H1 (cell line): Measurements from ENCODE around the gene POLN. TPM values are rescaled to one million over a fixed set of nuclear protein-coding genes. Genes with fewer than 3 reads are reported as not detected.
A peak's percentile ranks its signal among the peaks of the same experiment; 100 is the strongest.

ENCODE experiments used
- CTCF ChIA-PET: fragments of 300-600 bp; sonication (Branson Sonifier 250); formaldehyde crosslinking; loops from one replicate; lab custom pipeline; 2021; ENCODE audit not compliant: partially characterized antibody; lab: Charles Lee
- POLR2A ChIA-PET: fragments of 300-600 bp; sonication (Branson Sonifier 250); formaldehyde crosslinking; loops from one replicate; lab custom pipeline; 2021; ENCODE audit warnings: inconsistent platforms; ENCODE audit not compliant: partially characterized antibody; lab: Charles Lee
- DNase-seq, 2 experiments: peaks; one replicate each; pipeline versions ENCODE4 v3.0.0 to v3.0.0-alpha.2; 2010 to 2022; ENCODE audit warnings: low spot score in 2 of 2, low read depth in 1 of 2, mixed read lengths in 1 of 2
- FAIRE-seq: peaks from 2 replicates; lab custom pipeline; 2011; peaks lifted over from hg19 to GRCh38; lab: Jason Lieb, UNC
- H2AFZ ChIP-seq: 2 replicates; pipeline ENCODE4 v1.8.1; 2012; ENCODE audit warnings: low read length, inconsistent platforms
- H2AK5ac ChIP-seq: 2 replicates; pipeline ENCODE4 v1.6.1; 2013; ENCODE audit warnings: low read depth, low read length
- H2BK120ac ChIP-seq: replicated peaks from 2 replicates; pipeline ENCODE3; 2013; ENCODE audit warnings: low read depth, low read length, inconsistent platforms
- H2BK12ac ChIP-seq: 2 replicates; pipeline ENCODE4 v1.6.1; 2013; ENCODE audit warnings: low read depth, low read length
- H2BK15ac ChIP-seq: 2 replicates; pipeline ENCODE4 v1.6.1; 2013; ENCODE audit warnings: low read length
- H2BK20ac ChIP-seq: 2 replicates; pipeline ENCODE4 v1.6.1; 2013; ENCODE audit warnings: low read length
- H2BK5ac ChIP-seq: 2 replicates; pipeline ENCODE4 v1.6.1; 2013; ENCODE audit warnings: low read depth, low read length
- H3K14ac ChIP-seq: 2 replicates; pipeline ENCODE4 v1.6.1; 2013; ENCODE audit warnings: inconsistent platforms; ENCODE audit not compliant: insufficient read length
- H3K18ac ChIP-seq: 2 replicates; pipeline ENCODE4 v1.6.1; 2013; ENCODE audit warnings: low read length; ENCODE audit errors: extremely low read depth
- H3K23ac ChIP-seq: 2 replicates; pipeline ENCODE4 v1.6.1; 2013; ENCODE audit warnings: inconsistent platforms; ENCODE audit not compliant: insufficient read length
- H3K23me2 ChIP-seq: 2 replicates; pipeline ENCODE4 v1.6.1; 2013; ENCODE audit warnings: low read depth, low read length
- H3K27ac ChIP-seq: 2 replicates; pipeline ENCODE4 v1.6.1; 2011; ENCODE audit warnings: low read depth, low read length, inconsistent platforms
- H3K27me3 ChIP-seq, 4 experiments: replicated peaks in 1 of 4; 1 replicate in 1 of 4; 2 replicates in 3 of 4; pipeline versions ENCODE4 v1.6.1 to v1.8.1; 2011 to 2013; ENCODE audit warnings: low read length in 3 of 4, mild to moderate bottlenecking in 3 of 4, inconsistent platforms in 2 of 4, mixed read lengths in 2 of 4, moderate library complexity in 1 of 4; ENCODE audit not compliant: control insufficient read depth in 3 of 4, insufficient read depth in 3 of 4; ENCODE audit errors: extremely low read depth in 1 of 4
- H3K36me3 ChIP-seq, 4 experiments: 2 replicates each; pipeline versions ENCODE4 v1.6.1 to v1.8.1; 2011 to 2013; ENCODE audit warnings: mild to moderate bottlenecking in 4 of 4, low read length in 3 of 4, moderate library complexity in 2 of 4, control low read depth in 1 of 4, inconsistent platforms in 1 of 4; ENCODE audit not compliant: insufficient read depth in 4 of 4, control insufficient read depth in 2 of 4
- H3K4ac ChIP-seq: replicated peaks from 2 replicates; pipeline ENCODE3; 2013; ENCODE audit warnings: low read length, low read depth, mixed read lengths, inconsistent platforms; ENCODE audit not compliant: insufficient read length
- H3K4me1 ChIP-seq, 4 experiments: replicated peaks in 1 of 4; 1 replicate in 1 of 4; 2 replicates in 3 of 4; pipeline versions ENCODE4 v1.6.1 to v1.8.1; 2011 to 2013; ENCODE audit warnings: low read length in 3 of 4, inconsistent platforms in 2 of 4, mixed read lengths in 1 of 4; ENCODE audit not compliant: insufficient read depth in 4 of 4, control insufficient read depth in 3 of 4
- H3K4me2 ChIP-seq, 2 experiments: 2 replicates each; pipeline versions ENCODE4 v1.6.1 to v1.8.1; 2011 to 2013; ENCODE audit warnings: low read depth in 2 of 2, low read length in 2 of 2, control low read depth in 1 of 2, inconsistent platforms in 1 of 2, mild to moderate bottlenecking in 1 of 2; ENCODE audit not compliant: insufficient read depth in 1 of 2
- H3K4me3 ChIP-seq, 4 experiments: fragments of 200-600, 300-600 bp in 1 of 4; sonication (generic), shearing (Covaris generic), sonication (Bioruptor Twin) in 1 of 4; 2 replicates each; pipeline versions ENCODE4 v1.5.1 to v1.8.1; 2011 to 2016; ENCODE audit warnings: low read length in 4 of 4, low read depth in 3 of 4, control low read depth in 2 of 4, inconsistent platforms in 2 of 4, mild to moderate bottlenecking in 2 of 4, mixed read lengths in 1 of 4, moderate library complexity in 1 of 4; ENCODE audit not compliant: insufficient read depth in 2 of 4; ENCODE audit errors: extremely low read depth in 1 of 4
- H3K56ac ChIP-seq: replicated peaks from 2 replicates; pipeline ENCODE3; 2013; ENCODE audit warnings: low read depth, mild to moderate bottlenecking, mixed read lengths, low read length, inconsistent platforms; ENCODE audit not compliant: insufficient read length
- H3K79me1 ChIP-seq: 2 replicates; pipeline ENCODE4 v1.6.1; 2013; ENCODE audit warnings: low read depth, low read length, control low read depth
- H3K79me2 ChIP-seq, 2 experiments: 2 replicates each; pipeline versions ENCODE4 v1.6.1 to v1.8.1; 2012 to 2013; ENCODE audit warnings: low read length in 2 of 2, mild to moderate bottlenecking in 2 of 2, inconsistent platforms in 1 of 2; ENCODE audit not compliant: insufficient read depth in 2 of 2, control insufficient read depth in 1 of 2
- H3K9ac ChIP-seq, 4 experiments: replicated peaks in 1 of 4; 1 replicate in 1 of 4; 2 replicates in 3 of 4; pipeline versions ENCODE4 v1.6.1 to v1.8.1; 2011 to 2013; ENCODE audit warnings: low read depth in 3 of 4, low read length in 3 of 4, control low read depth in 2 of 4, mild to moderate bottlenecking in 2 of 4, moderate library complexity in 2 of 4, inconsistent platforms in 1 of 4; ENCODE audit errors: extremely low read depth in 1 of 4
- H3K9me3 ChIP-seq, 2 experiments: 2 replicates each; pipeline versions ENCODE4 v1.6.1 to v1.8.1; 2012 to 2013; ENCODE audit warnings: mild to moderate bottlenecking in 2 of 2, moderate library complexity in 2 of 2, control low read depth in 1 of 2, inconsistent platforms in 1 of 2, low read depth in 1 of 2, low read length in 1 of 2, mixed read lengths in 1 of 2; ENCODE audit not compliant: insufficient read depth in 2 of 2
- H4K20me1 ChIP-seq, 2 experiments: replicated peaks in 1 of 2; 2 replicates each; pipeline versions ENCODE3 to v1.8.1; 2011 to 2013; ENCODE audit warnings: inconsistent platforms in 2 of 2, low read length in 2 of 2, mild to moderate bottlenecking in 1 of 2; ENCODE audit not compliant: insufficient read depth in 2 of 2, control insufficient read depth in 1 of 2
- H4K5ac ChIP-seq: 2 replicates; pipeline ENCODE4 v1.6.1; 2013; ENCODE audit warnings: low read length, low read depth, mixed read lengths, inconsistent platforms; ENCODE audit not compliant: insufficient read length
- H4K8ac ChIP-seq: 2 replicates; pipeline ENCODE4 v1.8.0; 2013; ENCODE audit warnings: mild to moderate bottlenecking, moderate library complexity, low read length, inconsistent platforms; ENCODE audit not compliant: insufficient read depth; ENCODE audit errors: extremely low read depth
- H4K91ac ChIP-seq: replicated peaks from 2 replicates; pipeline ENCODE3; 2013; ENCODE audit warnings: low read length, mixed read lengths, inconsistent platforms; ENCODE audit not compliant: insufficient read length
- TBP ChIP-seq: IDR thresholded peaks from 2 replicates; pipeline ENCODE4 v1.6.1; 2011; ENCODE audit warnings: low read depth, low read length, improper control_type of control experiment
- YY1 ChIP-seq: IDR thresholded peaks from 2 replicates; pipeline ENCODE4 v1.6.1; 2011; ENCODE audit warnings: low read depth, mild to moderate bottlenecking, low read length
- WGBS, 2 experiments: shearing (Covaris generic) in 1 of 2; methylation state at CpG; one replicate each; pipeline versions ENCODE4 v1.1.6 to v1.1.7; 2013 to 2015; ENCODE audit warnings: low lambda C conversion rate in 2 of 2, mixed read lengths in 2 of 2, inconsistent platforms in 1 of 2, low coverage in 1 of 2, missing lambda C conversion rate in 1 of 2; ENCODE audit not compliant: insufficient replicate concordance in 2 of 2, insufficient coverage in 1 of 2, insufficient read length in 1 of 2; ENCODE audit errors: extremely low coverage in 1 of 2, missing lambda C conversion rate in 1 of 2; 5-methylcytosine and 5-hydroxymethylcytosine counted together
- polyA plus RNA-seq, 7 experiments: library from polyadenylated mRNA; depleted of rRNA in 3 of 7; stranded (reverse) in 5 of 7; unstranded in 2 of 7; fragments of >200 nt in 5 of 7; fragments of 200-250 nt in 2 of 7; gene quantifications; 1 replicate in 5 of 7; 2 replicates in 1 of 7; 4 replicates in 1 of 7; pipeline versions ENCODE4 v1.2.1 to v1.2.3, GENCODE V29; 2011 to 2013; ENCODE audit warnings: missing spikeins in 2 of 7, mixed read lengths in 2 of 7
- total RNA-seq: library from RNA; stranded (reverse); fragmentation: NEBNext Ultra II Directional; extraction: Animal tissue kit (Norgen Biotek cat#: 25700); gene quantifications from 2 replicates; pipeline ENCODE4 v1.2.1, GENCODE V29; 2021

The POLN gene
- total and polyA plus RNA-seq, 2 of the 8 experiments (the other 6 are each of a cell fraction or from before 2014, with no cell fraction given): 0.98 to 1.5 TPM

DNA sequence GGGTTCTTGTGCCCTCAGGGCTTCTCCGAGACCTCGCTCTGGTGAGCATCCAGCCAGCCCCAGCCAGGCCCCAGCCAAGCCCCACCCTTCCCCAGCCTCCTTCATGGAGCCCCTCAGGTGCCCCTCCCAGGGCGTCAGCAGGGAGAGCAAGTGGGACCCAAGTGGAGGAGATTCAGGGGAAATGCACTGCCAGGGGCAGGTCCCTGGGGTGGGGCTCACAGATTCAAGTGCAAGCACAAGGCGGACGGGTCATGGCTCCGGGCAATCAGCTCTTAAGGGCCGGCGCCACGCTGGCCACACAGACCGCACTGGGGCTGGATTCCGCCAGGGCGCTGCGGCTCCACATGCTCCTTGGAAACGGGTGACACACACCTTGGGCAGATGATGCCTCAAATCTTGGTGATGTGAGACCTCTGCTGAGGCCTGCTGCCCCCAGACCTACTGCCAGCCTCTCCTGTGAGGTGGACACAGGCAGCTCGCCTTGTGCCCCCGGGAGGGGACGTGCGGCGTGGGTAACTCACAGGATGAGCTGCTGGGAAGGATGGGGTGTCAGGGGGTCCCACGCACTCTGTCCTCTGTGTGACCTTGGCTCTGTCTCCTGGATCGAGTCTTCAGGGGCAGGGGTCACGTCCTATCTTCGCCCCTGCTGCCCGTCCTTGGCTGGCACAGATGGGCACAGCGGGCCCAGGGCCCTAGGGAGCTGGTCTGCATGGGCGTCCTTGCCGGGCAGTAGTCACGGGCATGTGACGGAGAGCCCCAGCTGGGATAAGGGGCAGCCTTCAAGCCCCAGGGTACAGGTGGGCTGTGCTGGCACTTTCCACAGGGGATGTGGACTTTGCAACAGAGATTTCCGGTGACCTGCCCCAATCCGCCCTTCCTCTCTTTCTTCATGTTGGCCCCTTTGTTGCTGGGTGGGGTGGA is 165.7 kb downstream of the POLN start:
- Histone ChIP-seq H2AFZ (no peak overlapping the region), H3K4ac (no peak overlapping the region), H3K9me3 (no peaks in the 10 kb centered on the region), H4K5ac (no peak overlapping the region), H3K4me2 (no peak overlapping the region), H3K79me1 (no peaks in the 10 kb centered on the region), H3K4me3 (no peak overlapping the region), H2BK5ac (no peak overlapping the region), H3K56ac (no peak overlapping the region), H2BK120ac (no peak overlapping the region), H3K23ac (no peak overlapping the region), H2BK20ac (no peak overlapping the region), H3K4me1 (peaks cover 0 to 10% (median 7%) of the 10 kb centered on the region in 4 experiments; a peak in 6 of 7 replicates), H3K27me3 (no peaks in the 10 kb centered on the region), H3K18ac (no peak overlapping the region), H3K14ac (no peak overlapping the region), H4K8ac (no peak overlapping the region), H2AK5ac (no peak overlapping the region), H3K36me3 (no peaks in the 10 kb centered on the region), H3K9ac (no peak overlapping the region), H3K79me2 (no peaks in the 10 kb centered on the region), H2BK15ac (no peak overlapping the region), H2BK12ac (no peak overlapping the region), H3K23me2 (no peaks in the 10 kb centered on the region), H4K20me1 (peaks cover 0 to 5% of the 10 kb centered on the region in 2 experiments), H4K91ac (no peak overlapping the region), H3K27ac (no peak overlapping the region; the same call in 1 of the 2 replicates)
- ChIA-PET CTCF (interaction anchor here (0.6 to 1.1 kb wide), 3 partner anchors 23 to 102 kb away, joined by 3 read pairs; no protein-coding TSS in a partner anchor), POLR2A (no interaction called here)
- no peak for FAIRE-seq
- 94% methylated on average over 29 of the region's 31 CpGs; no CpG with 5 or more reads in 1 of the 2 experiments for whole genome bisulfite sequencing, 2 experiments
- TF ChIP-seq YY1 (no peak), TBP (no peak)
- DNase-seq: peak in 1 of 2 experiments; percentile 45
